ENCODE measurements around the gene BLCAP. TPM values are rescaled to one million over a fixed set of nuclear protein-coding genes. Genes with fewer than 3 reads are reported as not detected.
"Not testable (repeated sequence)": the region's sequence is repeated elsewhere in the genome, so short reads cannot be mapped to it uniquely, and the experiment has no call there.

The BLCAP gene
- total and polyA plus RNA-seq, 4 donors: 12.6 to 72.0 (median 49.2) TPM

- TF ChIP-seq, protein P1, sequence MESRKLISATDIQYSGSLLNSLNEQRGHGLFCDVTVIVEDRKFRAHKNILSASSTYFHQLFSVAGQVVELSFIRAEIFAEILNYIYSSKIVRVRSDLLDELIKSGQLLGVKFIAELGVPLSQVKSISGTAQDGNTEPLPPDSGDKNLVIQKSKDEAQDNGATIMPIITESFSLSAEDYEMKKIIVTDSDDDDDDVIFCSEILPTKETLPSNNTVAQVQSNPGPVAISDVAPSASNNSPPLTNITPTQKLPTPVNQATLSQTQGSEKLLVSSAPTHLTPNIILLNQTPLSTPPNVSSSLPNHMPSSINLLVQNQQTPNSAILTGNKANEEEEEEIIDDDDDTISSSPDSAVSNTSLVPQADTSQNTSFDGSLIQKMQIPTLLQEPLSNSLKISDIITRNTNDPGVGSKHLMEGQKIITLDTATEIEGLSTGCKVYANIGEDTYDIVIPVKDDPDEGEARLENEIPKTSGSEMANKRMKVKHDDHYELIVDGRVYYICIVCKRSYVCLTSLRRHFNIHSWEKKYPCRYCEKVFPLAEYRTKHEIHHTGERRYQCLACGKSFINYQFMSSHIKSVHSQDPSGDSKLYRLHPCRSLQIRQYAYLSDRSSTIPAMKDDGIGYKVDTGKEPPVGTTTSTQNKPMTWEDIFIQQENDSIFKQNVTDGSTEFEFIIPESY (IDR thresholded peaks at IDR 0.05): no peak
- no peak for TF ChIP-seq TAF1 (conservative IDR thresholded peaks at IDR 0.05)
- no peak for TF ChIP-seq NR2F2 (IDR thresholded peaks at IDR 0.05)
- no peak for TF ChIP-seq JUND (IDR thresholded peaks at IDR 0.05)
- TF ChIP-seq, protein P2, sequence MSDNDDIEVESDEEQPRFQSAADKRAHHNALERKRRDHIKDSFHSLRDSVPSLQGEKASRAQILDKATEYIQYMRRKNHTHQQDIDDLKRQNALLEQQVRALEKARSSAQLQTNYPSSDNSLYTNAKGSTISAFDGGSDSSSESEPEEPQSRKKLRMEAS (IDR thresholded peaks at IDR 0.05): no peak
Observed at GRCh38 chr20:37474386-37474785, 53.3 kb downstream of the BLCAP start (continued).

DNA sequence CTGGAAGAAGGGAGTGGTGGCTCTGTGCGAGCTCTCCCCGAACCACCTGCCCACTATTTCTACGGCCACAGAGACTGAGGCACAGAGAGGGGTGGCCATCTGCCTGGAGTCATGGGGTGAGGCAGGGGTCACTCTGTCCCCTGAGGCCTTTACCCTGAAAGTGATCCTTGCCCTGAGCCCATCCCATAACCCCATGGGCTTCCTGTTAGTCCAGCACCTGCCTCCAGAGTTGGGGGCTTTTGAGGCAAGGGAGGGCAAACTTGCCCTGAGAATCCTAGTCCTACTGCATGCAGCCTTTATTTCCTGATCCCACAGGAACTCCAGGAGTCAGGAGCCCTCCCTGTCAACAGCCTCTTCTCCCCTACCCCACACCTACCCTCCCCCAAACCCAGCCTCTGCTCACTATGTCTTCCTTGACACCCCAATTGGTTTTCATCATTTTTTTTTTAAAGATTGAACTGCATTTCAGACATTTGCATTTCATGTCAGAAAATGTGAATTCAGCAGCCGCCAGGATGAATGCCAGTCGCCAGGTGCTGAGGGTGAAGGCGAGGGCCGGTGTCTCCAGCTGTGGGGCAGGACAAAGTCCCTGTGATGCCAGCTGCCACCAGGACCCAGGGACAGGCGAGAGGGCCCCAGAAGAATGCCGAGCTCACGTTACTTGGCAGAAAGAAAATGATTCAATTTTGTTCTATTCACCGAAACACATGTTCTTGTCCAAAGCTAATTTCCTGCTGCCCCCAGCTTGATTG lies 54.3 kb downstream of the BLCAP start:
- no peak for TF ChIP-seq RXRA (IDR thresholded peaks at IDR 0.05)
- no peak for DNase-seq (ENCODE audit: low spot score)
- Histone ChIP-seq H3K4me1 (ENCODE audit: control insufficient read depth in 4 of 4, insufficient read depth in 4 of 4, low read length in 3 of 4) (no peaks in the 10 kb centered on the region), H3K4me3 (ENCODE audit: low read depth in 1 of 3, low read length in 3 of 3) (no peak overlapping the region), H3K27me3 (ENCODE audit: control insufficient read depth in 4 of 4, insufficient read depth in 4 of 4, low read length in 3 of 4) (peaks cover 0 to 3% (median 0%) of the 10 kb centered on the region in 4 donors), H3K36me3 (ENCODE audit: control insufficient read depth in 4 of 4, insufficient read depth in 3 of 4, low read depth in 1 of 4, low read length in 3 of 4) (no peaks in the 10 kb centered on the region), H3K27ac (ENCODE audit: low read depth in 1 of 2, low read length in 2 of 2) (no peak overlapping the region), H3K9me3 (ENCODE audit: control insufficient read depth in 4 of 4, low read length in 3 of 4) (no peaks in the 10 kb centered on the region), H3K9ac (ENCODE audit: low read depth in 1 of 2, low read length in 2 of 2) (no peak overlapping the region)
- WGBS: 86% methylated on average over 11 of the region's 11 CpGs

GRCh38 chr20:37472435-37472834 lies 55.2 kb downstream of the BLCAP start:
- 88% methylated on average over 6 of the region's 6 CpGs for WGBS
- H3K36me3 ChIP-seq (ENCODE audit: control insufficient read depth in 4 of 4, insufficient read depth in 3 of 4, low read depth in 1 of 4, low read length in 3 of 4); H3K4me1 ChIP-seq (ENCODE audit: control insufficient read depth in 4 of 4, insufficient read depth in 4 of 4, low read length in 3 of 4); H3K9me3 ChIP-seq (ENCODE audit: control insufficient read depth in 4 of 4, low read length in 3 of 4); H3K9ac ChIP-seq (ENCODE audit: low read depth in 1 of 2, low read length in 2 of 2); DNase-seq (ENCODE audit: low spot score); H3K4me3 ChIP-seq (ENCODE audit: low read depth in 1 of 3, low read length in 3 of 3); H3K27ac ChIP-seq (ENCODE audit: low read depth in 1 of 2, low read length in 2 of 2); H3K27me3 ChIP-seq (ENCODE audit: control insufficient read depth in 4 of 4, insufficient read depth in 4 of 4, low read length in 3 of 4): not testable (repeated sequence)

GRCh38 chr20:37471741-37472235 lies 55.9 kb downstream of the BLCAP start:
- TF ChIP-seq SP1 (IDR thresholded peaks at IDR 0.05) (no peak), NR2F2 (IDR thresholded peaks at IDR 0.05) (no peak)
- H3K9ac ChIP-seq (ENCODE audit: low read depth in 1 of 2, low read length in 2 of 2): no peak overlapping the region
- no peak for DNase-seq (ENCODE audit: low spot score)
- H3K27ac ChIP-seq (ENCODE audit: low read depth in 1 of 2, low read length in 2 of 2): no peak overlapping the region
- H3K27me3 ChIP-seq (ENCODE audit: control insufficient read depth in 4 of 4, insufficient read depth in 4 of 4, low read length in 3 of 4): no peaks in the 10 kb centered on the region
- H3K4me1 ChIP-seq (ENCODE audit: control insufficient read depth in 4 of 4, insufficient read depth in 4 of 4, low read length in 3 of 4): no peaks in the 10 kb centered on the region
- no peaks in the 10 kb centered on the region for H3K36me3 ChIP-seq (ENCODE audit: control insufficient read depth in 4 of 4, insufficient read depth in 3 of 4, low read depth in 1 of 4, low read length in 3 of 4)
- no peaks in the 10 kb centered on the region for H3K9me3 ChIP-seq (ENCODE audit: control insufficient read depth in 4 of 4, low read length in 3 of 4)
- WGBS: 91% methylated on average over 7 of the region's 7 CpGs
- H3K4me3 ChIP-seq (ENCODE audit: low read depth in 1 of 3, low read length in 3 of 3): no peak overlapping the region

DNA sequence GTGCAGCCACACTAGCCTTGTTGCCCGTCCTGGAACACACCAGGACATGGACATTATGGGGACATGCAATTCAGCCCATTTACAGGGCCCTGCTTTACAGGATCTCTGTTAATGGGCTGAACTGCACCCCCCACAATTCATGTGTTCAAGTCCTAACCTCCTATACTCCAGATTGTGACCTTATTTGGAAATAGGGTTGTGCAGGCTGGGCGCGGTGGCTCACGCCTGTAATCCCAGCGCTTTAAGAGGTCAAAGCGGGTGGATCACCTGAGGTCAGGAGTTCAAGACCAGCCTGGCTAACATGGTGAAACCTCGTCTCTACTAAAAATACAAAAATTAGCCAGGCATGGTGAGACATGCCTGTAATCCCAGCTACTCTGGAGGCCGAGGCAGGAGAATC lies 57.5 kb downstream of the BLCAP start:
- H3K9ac ChIP-seq (ENCODE audit: low read depth in 1 of 2, low read length in 2 of 2); DNase-seq (ENCODE audit: low spot score); H3K4me1 ChIP-seq (ENCODE audit: control insufficient read depth in 4 of 4, insufficient read depth in 4 of 4, low read length in 3 of 4); H3K4me3 ChIP-seq (ENCODE audit: low read depth in 1 of 3, low read length in 3 of 3); H3K9me3 ChIP-seq (ENCODE audit: control insufficient read depth in 4 of 4, low read length in 3 of 4); H3K36me3 ChIP-seq (ENCODE audit: control insufficient read depth in 4 of 4, insufficient read depth in 3 of 4, low read depth in 1 of 4, low read length in 3 of 4); H3K27ac ChIP-seq (ENCODE audit: low read depth in 1 of 2, low read length in 2 of 2); H3K27me3 ChIP-seq (ENCODE audit: control insufficient read depth in 4 of 4, insufficient read depth in 4 of 4, low read length in 3 of 4): not testable (repeated sequence)
- 96% methylated on average over 8 of the region's 8 CpGs for WGBS

All from liver (tissue), 9 donors.